WTC11 (cell line): ENCODE results near the gene ATG101. TPM values are rescaled to one million over a fixed set of nuclear protein-coding genes. Genes with fewer than 3 reads are reported as not detected.

Experiments
- ATAC-seq: fragments of 200-7000 bp; cut with Tn5 transposase; 2 replicates; pipeline ENCODE4 v1.10.0; 2021; ENCODE audit warnings: mild to moderate bottlenecking, moderate library complexity
- CTCF ChIA-PET: fragments of 300-600 bp; sonication (Branson Sonifier 250); formaldehyde crosslinking; loops from one replicate; lab custom pipeline; 2021; ENCODE audit warnings: antibody characterized with exemption; lab: Charles Lee
- POLR2A ChIA-PET: fragments of 350-600 bp; sonication (Branson Sonifier 250); formaldehyde crosslinking; loops from one replicate; lab custom pipeline; 2021; ENCODE audit warnings: antibody characterized with exemption; lab: Charles Lee
- DNase-seq: peaks from one replicate; pipeline ENCODE4 v3.0.0; 2021; ENCODE audit warnings: low spot score
- H3K27ac Mint-ChIP-seq: 2 replicates; pipeline ENCODE4 v1.8.0; 2021; ENCODE audit warnings: mixed read lengths
- H3K27me3 Mint-ChIP-seq: 2 replicates; pipeline ENCODE4 v1.8.0; 2021; ENCODE audit warnings: low read depth, mild to moderate bottlenecking, moderate library complexity, mixed read lengths
- H3K36me3 Mint-ChIP-seq: 2 replicates; pipeline ENCODE4 v1.8.0; 2021; ENCODE audit warnings: mixed read lengths
- H3K4me1 Mint-ChIP-seq: 2 replicates; pipeline ENCODE4 v1.8.0; 2022; ENCODE audit warnings: mixed read lengths
- H3K4me3 Mint-ChIP-seq: 2 replicates; pipeline ENCODE4 v1.8.0; 2021; ENCODE audit warnings: mild to moderate bottlenecking, moderate library complexity, mixed read lengths
- H3K9me3 Mint-ChIP-seq: 2 replicates; pipeline ENCODE4 v1.8.0; 2021; ENCODE audit warnings: mixed read lengths
- AFF4 ChIP-seq: sonication (generic); formaldehyde crosslinking; IDR thresholded peaks from 2 replicates; pipeline ENCODE4 v1.8.1; 2023; ENCODE audit warnings: mild to moderate bottlenecking, missing genetic modification reagents, borderline replicate concordance
- ATF2 ChIP-seq: sonication (generic); formaldehyde crosslinking; IDR thresholded peaks from 2 replicates; pipeline ENCODE4 v1.8.1; 2022; ENCODE audit warnings: low read depth, missing genetic modification reagents, borderline replicate concordance
- CREM ChIP-seq: sonication (generic); formaldehyde crosslinking; IDR thresholded peaks from 2 replicates; pipeline ENCODE4 v1.8.1; 2022; ENCODE audit warnings: mild to moderate bottlenecking, missing genetic modification reagents, moderate library complexity
- E2F5 ChIP-seq: sonication (generic); formaldehyde crosslinking; IDR thresholded peaks from 2 replicates; pipeline ENCODE4 v1.8.1; 2022; ENCODE audit warnings: mild to moderate bottlenecking, moderate library complexity, missing genetic modification reagents
- EMX1 ChIP-seq: fragments of 250-450 bp; sonication (Bioruptor Pico); IDR thresholded peaks from 2 replicates; pipeline ENCODE4 v1.8.0; 2021; ENCODE audit warnings: mild to moderate bottlenecking
- ESRRA ChIP-seq: sonication (generic); formaldehyde crosslinking; IDR thresholded peaks from 2 replicates; pipeline ENCODE4 v1.8.1; 2022; ENCODE audit warnings: mild to moderate bottlenecking, missing genetic modification reagents, borderline replicate concordance
- ETV6 ChIP-seq: sonication (generic); formaldehyde crosslinking; IDR thresholded peaks from 2 replicates; pipeline ENCODE4 v1.8.1; 2022; ENCODE audit warnings: mild to moderate bottlenecking, missing genetic modification reagents
- FOXP4 ChIP-seq: sonication (generic); formaldehyde crosslinking; IDR thresholded peaks from 2 replicates; pipeline ENCODE4 v1.8.0; 2022; ENCODE audit warnings: mild to moderate bottlenecking, missing genetic modification reagents
- GTF2I ChIP-seq: fragments of 250-450 bp; sonication (Bioruptor Pico); conservative IDR thresholded peaks from 2 replicates; pipeline ENCODE4 v1.4.0; 2021; ENCODE audit warnings: mild to moderate bottlenecking
- JAZF1 ChIP-seq: fragments of 250-450 bp; sonication (Bioruptor Pico); IDR thresholded peaks from 2 replicates; pipeline ENCODE4 v1.9.0; 2021; ENCODE audit warnings: moderate library complexity, mild to moderate bottlenecking, inconsistent platforms
- NFYB ChIP-seq: sonication (generic); formaldehyde crosslinking; conservative IDR thresholded peaks from 2 replicates; pipeline ENCODE4 v1.8.0; 2022; ENCODE audit warnings: low read depth, missing genetic modification reagents
- NR3C1 ChIP-seq: sonication (generic); formaldehyde crosslinking; conservative IDR thresholded peaks from 2 replicates; pipeline ENCODE4 v1.8.1; 2023; ENCODE audit warnings: low read depth, mild to moderate bottlenecking, missing genetic modification reagents
- RORB ChIP-seq: fragments of 250-450 bp; sonication (Bioruptor Pico); IDR thresholded peaks from 2 replicates; pipeline ENCODE4 v1.9.0; 2021; ENCODE audit warnings: mild to moderate bottlenecking
- SP1 ChIP-seq: sonication (generic); formaldehyde crosslinking; conservative IDR thresholded peaks from 2 replicates; pipeline ENCODE4 v1.8.1; 2022; ENCODE audit warnings: missing genetic modification reagents
- TEAD1 ChIP-seq: sonication (generic); formaldehyde crosslinking; IDR thresholded peaks from 2 replicates; pipeline ENCODE4 v1.8.0; 2022; ENCODE audit warnings: mild to moderate bottlenecking, missing genetic modification reagents
- TEAD4 ChIP-seq: sonication (generic); formaldehyde crosslinking; IDR thresholded peaks from 2 replicates; pipeline ENCODE4 v1.8.0; 2022; ENCODE audit warnings: mild to moderate bottlenecking, missing genetic modification reagents
- USF1 ChIP-seq: sonication (generic); formaldehyde crosslinking; IDR thresholded peaks from 2 replicates; pipeline ENCODE4 v1.8.0; 2022; ENCODE audit warnings: mild to moderate bottlenecking, missing genetic modification reagents
- ZNF281 ChIP-seq: sonication (generic); formaldehyde crosslinking; IDR thresholded peaks from 2 replicates; pipeline ENCODE4 v1.8.0; 2023; ENCODE audit warnings: mild to moderate bottlenecking, missing genetic modification reagents
- ZNF396 ChIP-seq: fragments of 250-450 bp; sonication (Bioruptor Pico); IDR thresholded peaks from 2 replicates; pipeline ENCODE4 v1.8.0; 2021; ENCODE audit warnings: mild to moderate bottlenecking, moderate library complexity, borderline replicate concordance
- ZNF416 ChIP-seq: fragments of 250-450 bp; sonication (Bioruptor Pico); IDR thresholded peaks from 2 replicates; pipeline ENCODE4 v1.9.0; 2021; ENCODE audit warnings: mild to moderate bottlenecking, inconsistent platforms
- ZNF671 ChIP-seq: fragments of 250-450 bp; sonication (Bioruptor Pico); IDR thresholded peaks from 2 replicates; pipeline ENCODE4 v1.8.0; 2021; ENCODE audit warnings: mild to moderate bottlenecking
- total RNA-seq: library from RNA; stranded (reverse); gene quantifications from 3 replicates; pipeline ENCODE4 v1.2.3, GENCODE V29; 2021
- TF ChIP-seq, protein P1 (sequence below): sonication (generic); formaldehyde crosslinking; IDR thresholded peaks from 2 replicates; pipeline ENCODE4 v1.8.0; 2022; ENCODE audit warnings: mild to moderate bottlenecking, missing genetic modification reagents

Gene ATG101
- total RNA-seq, 1 experiment from 2014 or later: 52.1 TPM

GRCh38 chr12:52060498-52061177 is 9.1 kb upstream of the ATG101 start:
- Mint-ChIP-seq H3K27ac (no peak overlapping the region), H3K27me3 (peaks cover 6% of the 10 kb centered on the region), H3K4me3 (no peak overlapping the region), H3K36me3 (0 out of 2 replicates have a peak, but pooled peaks cover 3% of the 10 kb centered on the region), H3K9me3 (no peaks in the 10 kb centered on the region), H3K4me1 (no peaks in the 10 kb centered on the region)
- no peak for DNase-seq
- ChIA-PET CTCF (interaction anchor here (1.2 to 7.2 kb wide), 8 partner anchors 8 to 57 kb away, joined by 4 to 78 read pairs (median 8); partner anchors contain the start of genes ATG101 and NR4A1), POLR2A (interaction anchor here (2.1 kb wide), 1 partner anchor 28 kb away, joined by 5 read pairs; no protein-coding TSS in a partner anchor)
- TF ChIP-seq NFYB (CRISPR knock-in tag): no peak
- no peak for TF ChIP-seq ATF2 (CRISPR knock-in tag)
- TF ChIP-seq ESRRA: no peak
- TF ChIP-seq SP1 (CRISPR knock-in tag): no peak
- no peak for TF ChIP-seq FOXP4 (CRISPR knock-in tag)
- no peak for TF ChIP-seq NR3C1 (CRISPR knock-in tag)
- TF ChIP-seq GTF2I (CRISPR knock-in tag): no peak
- no peak for ATAC-seq

- ChIA-PET CTCF (interaction anchor here (1.2 to 7.2 kb wide), 10 partner anchors 7 to 58 kb away, joined by 3 to 78 read pairs (median 6); partner anchors contain the start of genes ATG101 and NR4A1), POLR2A (interaction anchor here (2.1 kb wide), 1 partner anchor 29 kb away, joined by 5 read pairs; no protein-coding TSS in a partner anchor)
- DNase-seq: no peak
- no peaks in the 10 kb centered on the region for H3K4me1 Mint-ChIP-seq
- ATAC-seq: no peak
- no peak overlapping the region for H3K4me3 Mint-ChIP-seq
- peaks cover 6% of the 10 kb centered on the region for H3K27me3 Mint-ChIP-seq
- no peaks in the 10 kb centered on the region for H3K9me3 Mint-ChIP-seq
- H3K27ac Mint-ChIP-seq: no peak overlapping the region
- H3K36me3 Mint-ChIP-seq: 0 out of 2 replicates have a peak, but pooled peaks cover 3% of the 10 kb centered on the region
- TF ChIP-seq CREM (CRISPR knock-in tag) (no peak), ZNF671 (no peak), ETV6 (CRISPR knock-in tag) (no peak), TEAD1 (CRISPR knock-in tag) (no peak), ZNF416 (CRISPR knock-in tag) (no peak), USF1 (CRISPR knock-in tag) (no peak), ZNF396 (CRISPR knock-in tag) (no peak), JAZF1 (CRISPR knock-in tag) (no peak), ZNF281 (CRISPR knock-in tag) (no peak), AFF4 (CRISPR knock-in tag) (no peak), RORB (CRISPR knock-in tag) (no peak), E2F5 (CRISPR knock-in tag) (no peak), SP1 (CRISPR knock-in tag) (no peak), EMX1 (CRISPR knock-in tag) (no peak), TEAD4 (CRISPR knock-in tag) (no peak), ESRRA (no peak)
- TF ChIP-seq, protein P1, sequence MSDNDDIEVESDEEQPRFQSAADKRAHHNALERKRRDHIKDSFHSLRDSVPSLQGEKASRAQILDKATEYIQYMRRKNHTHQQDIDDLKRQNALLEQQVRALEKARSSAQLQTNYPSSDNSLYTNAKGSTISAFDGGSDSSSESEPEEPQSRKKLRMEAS (CRISPR knock-in tag): no peak
These were observed 8.2 kb upstream of the ATG101 start for GRCh38 chr12:52061470-52062166.
